Liver (tissue), 3 donors: Measurements from ENCODE around the gene MAPKAPK3.

ENCODE experiments used
- CTCF ChIP-seq: fragments of 150-350 bp; IDR thresholded peaks from 2 replicates; pipeline ENCODE4 v1.5.1; 2017; ENCODE audit warnings: improper control_type of control experiment, low read depth, low read length; ENCODE audit not compliant: missing input control
- GABPA ChIP-seq, 2 donors: IDR thresholded peaks in 1 of 2; conservative IDR thresholded peaks in 1 of 2; 2 replicates each; pipeline ENCODE4 v1.6.1; 2016; ENCODE audit warnings: antibody characterized with exemption in 2 of 2, mild to moderate bottlenecking in 1 of 2, moderate library complexity in 1 of 2
- MAX ChIP-seq: IDR thresholded peaks from 2 replicates; pipeline ENCODE4 v1.6.1; 2016; ENCODE audit warnings: antibody characterized with exemption
- RAD21 ChIP-seq, 2 donors: IDR thresholded peaks; 2 replicates each; pipeline ENCODE4 v1.6.1; 2016; ENCODE audit warnings: antibody characterized with exemption in 2 of 2, mild to moderate bottlenecking in 2 of 2
- REST ChIP-seq: IDR thresholded peaks from 2 replicates; pipeline ENCODE4 v1.6.1; 2016; ENCODE audit warnings: antibody characterized with exemption, mild to moderate bottlenecking
- SP1 ChIP-seq: IDR thresholded peaks from 2 replicates; pipeline ENCODE4 v1.6.1; 2018; ENCODE audit warnings: antibody characterized with exemption, mild to moderate bottlenecking
- TAF1 ChIP-seq: conservative IDR thresholded peaks from 2 replicates; pipeline ENCODE4 v1.6.1; 2016; ENCODE audit warnings: antibody characterized with exemption, mild to moderate bottlenecking
- YY1 ChIP-seq: IDR thresholded peaks from 2 replicates; pipeline ENCODE4 v1.6.1; 2016; ENCODE audit warnings: antibody characterized with exemption, mild to moderate bottlenecking
- ZBTB33 ChIP-seq: IDR thresholded peaks from 2 replicates; pipeline ENCODE4 v1.6.1; 2016; ENCODE audit warnings: antibody characterized with exemption
- donor health status: healthy.
- donor health status: healthy.

- TF ChIP-seq CTCF (no peak), RAD21 (IDR thresholded peaks at IDR 0.05) (no peak), TAF1 (no peak), MAX (no peak), SP1 (no peak), ZBTB33 (no peak), YY1 (no peak), GABPA (IDR thresholded peaks at IDR 0.05 in 1 of 2, conservative IDR thresholded peaks at IDR 0.05 in 1 of 2) (no peak), REST (no peak)
Observed at GRCh38 chr3:50581459-50581842, 35.5 kb upstream of the MAPKAPK3 start.
